ENCODE data around the gene GNB1L. TPM values are rescaled to one million over a fixed set of nuclear protein-coding genes. Genes with fewer than 3 reads are reported as not detected.

Gene GNB1L
- total RNA-seq, 4 donors from 2014 or later, result 4.6 to 8.7 (median 6.8) TPM

GRCh38 chr22:19797086-19798002 is 57.3 kb downstream of the GNB1L start:
- Histone ChIP-seq H3K27ac (replicated peaks in 1 of 4) (no peak overlapping the region), H3K27me3 (no peaks in the 10 kb centered on the region), H3K36me3 (peaks cover 0 to 16% (median 7%) of the 10 kb centered on the region in 4 donors), H3K4me3 (no peak overlapping the region), H3K9me3 (peaks cover 0 to 4% (median 0%) of the 10 kb centered on the region in 4 donors), H3K4me1 (peaks cover 0 to 11% (median 3%) of the 10 kb centered on the region in 4 donors)
- 80% methylated on average over 21 of the region's 24 CpGs for WGBS
- intact Hi-C loops (cut with DNase I), result no loop called here
- no peak for DNase-seq (ENCODE audit: extremely low spot score)
- TF ChIP-seq POLR2A (IDR thresholded peaks at IDR 0.05; ENCODE audit: low read depth), result no peak
- TF ChIP-seq POLR2AphosphoS5 (IDR thresholded peaks at IDR 0.05), result no peak
- TF ChIP-seq CTCF (IDR thresholded peaks at IDR 0.05), result no peak
- TF ChIP-seq EP300 (IDR thresholded peaks at IDR 0.05), result no peak

GRCh38 chr22:19796160-19796559 is 58.5 kb downstream of the GNB1L start:
- DNase-seq (ENCODE audit: extremely low spot score), result no peak
- Histone ChIP-seq H3K27ac (replicated peaks in 1 of 4) (no peak overlapping the region), H3K9me3 (peaks cover 0 to 12% (median 0%) of the 10 kb centered on the region in 4 donors), H3K27me3 (no peaks in the 10 kb centered on the region), H3K4me3 (no peak overlapping the region), H3K36me3 (peaks cover 0 to 18% (median 7%) of the 10 kb centered on the region in 4 donors), H3K4me1 (no peaks in the 10 kb centered on the region)
- intact Hi-C loops (cut with DNase I), result no loop called here
- TF ChIP-seq POLR2A (IDR thresholded peaks at IDR 0.05; ENCODE audit: low read depth) (no peak), POLR2AphosphoS5 (IDR thresholded peaks at IDR 0.05) (no peak), EP300 (IDR thresholded peaks at IDR 0.05) (no peak), CTCF (IDR thresholded peaks at IDR 0.05) (no peak)
- WGBS, result 79% methylated on average over 7 of the region's 7 CpGs

DNA sequence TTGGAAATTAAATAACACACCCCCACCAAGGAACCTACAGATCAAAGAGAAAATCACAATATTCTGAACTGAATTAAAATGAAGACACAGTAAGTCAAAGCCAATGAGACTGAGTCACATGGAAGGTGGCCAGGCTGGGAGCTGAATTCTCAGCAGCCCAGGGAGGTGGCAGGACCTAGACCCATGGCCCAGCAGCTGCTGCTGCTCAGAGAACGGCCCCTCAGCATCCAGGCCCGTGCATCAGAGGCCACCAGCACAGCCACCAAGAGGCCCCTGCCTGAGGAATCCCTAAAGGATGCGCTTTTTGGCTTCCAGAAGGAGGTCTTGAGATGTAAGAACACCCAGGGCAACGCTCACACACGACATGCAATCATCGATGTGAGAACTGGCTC is 59.1 kb downstream of the GNB1L start:
- intact Hi-C loops (cut with DNase I), result no loop called here
- no peak for TF ChIP-seq POLR2A (IDR thresholded peaks at IDR 0.05; ENCODE audit: low read depth)
- no peak for TF ChIP-seq POLR2AphosphoS5 (IDR thresholded peaks at IDR 0.05)
- no peak for TF ChIP-seq EP300 (IDR thresholded peaks at IDR 0.05)
- no peak for TF ChIP-seq CTCF (IDR thresholded peaks at IDR 0.05)
- no peak overlapping the region for H3K27ac ChIP-seq (replicated peaks in 1 of 4)
- no peak for DNase-seq (ENCODE audit: extremely low spot score)
- 79% methylated on average over 6 of the region's 6 CpGs for WGBS
- peaks cover 0 to 13% (median 5%) of the 10 kb centered on the region in 4 donors for H3K36me3 ChIP-seq
- no peak overlapping the region for H3K4me3 ChIP-seq
- H3K4me1 ChIP-seq, result no peaks in the 10 kb centered on the region
- no peaks in the 10 kb centered on the region for H3K27me3 ChIP-seq
- H3K9me3 ChIP-seq, result peaks cover 0 to 12% (median 0%) of the 10 kb centered on the region in 4 donors

DNA sequence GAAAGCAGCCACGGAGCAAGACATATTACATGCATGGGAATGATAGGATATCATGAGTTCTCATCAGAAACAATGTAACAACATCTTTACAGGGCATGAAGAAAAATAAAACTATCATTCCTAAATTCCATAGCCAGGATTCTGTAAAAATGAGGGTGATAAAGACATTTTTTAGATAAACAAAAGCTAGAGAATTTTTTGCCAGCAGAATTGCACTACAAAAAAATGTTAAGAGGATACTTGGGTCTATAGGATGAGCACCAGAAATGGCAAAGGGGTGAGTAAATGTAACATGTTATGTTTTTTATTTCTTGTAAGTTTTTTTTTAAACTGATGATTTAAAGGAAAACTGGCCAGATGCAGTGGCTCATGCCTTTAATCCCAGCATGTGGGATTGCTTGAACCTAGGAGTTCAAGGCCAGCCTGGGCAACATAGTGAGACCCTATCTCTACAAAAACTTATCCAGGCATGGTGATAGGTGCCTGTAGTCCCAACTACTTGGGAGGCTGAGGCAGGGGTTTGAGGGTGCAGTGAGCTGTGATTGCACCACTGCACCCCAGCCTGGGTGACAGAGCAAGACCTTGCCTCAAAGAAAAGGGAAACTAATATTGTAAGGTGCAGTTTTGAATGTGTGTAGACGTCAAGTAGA is 60.9 kb downstream of the GNB1L start:
- Histone ChIP-seq H3K4me1 (no peaks in the 10 kb centered on the region), H3K36me3 (peaks cover 0 to 9% (median 4%) of the 10 kb centered on the region in 4 donors), H3K9me3 (peaks cover 0 to 12% (median 0%) of the 10 kb centered on the region in 4 donors), H3K27ac (replicated peaks in 1 of 4) (no peak overlapping the region), H3K27me3 (no peaks in the 10 kb centered on the region), H3K4me3 (no peak overlapping the region)
- intact Hi-C loops (cut with DNase I), result no loop called here
- no peak for TF ChIP-seq POLR2AphosphoS5 (IDR thresholded peaks at IDR 0.05)
- no peak for TF ChIP-seq CTCF (IDR thresholded peaks at IDR 0.05)
- no peak for TF ChIP-seq POLR2A (IDR thresholded peaks at IDR 0.05; ENCODE audit: low read depth)
- TF ChIP-seq EP300 (IDR thresholded peaks at IDR 0.05), result no peak
- DNase-seq (ENCODE audit: extremely low spot score), result no peak
- WGBS, result 70% methylated on average over 2 of the region's 2 CpGs

Measured in esophagus muscularis mucosa (tissue), 4 donors.